Muscle layer of colon (tissue), 2 donors: ENCODE data around the gene MUC15.
"Not testable (repeated sequence)": the region's sequence is repeated elsewhere in the genome, so short reads cannot be mapped to it uniquely, and the experiment has no call there.

Source experiments
- H3K27ac ChIP-seq: one replicate; pipeline ENCODE4 v1.7.0; 2013; ENCODE audit warnings: low read depth, mild to moderate bottlenecking, low read length, moderate library complexity
- H3K27me3 ChIP-seq, 2 donors: one replicate each; pipeline ENCODE4 v1.7.0; 2013; ENCODE audit warnings: low read length in 2 of 2, mild to moderate bottlenecking in 2 of 2; ENCODE audit not compliant: insufficient read depth in 2 of 2, control insufficient read depth in 1 of 2
- H3K36me3 ChIP-seq: one replicate; pipeline ENCODE4 v1.7.0; 2013; ENCODE audit warnings: mild to moderate bottlenecking, low read length; ENCODE audit not compliant: insufficient read depth
- H3K4me1 ChIP-seq: one replicate; pipeline ENCODE4 v1.7.0; 2013; ENCODE audit warnings: mild to moderate bottlenecking, low read length; ENCODE audit not compliant: insufficient read depth
- H3K4me3 ChIP-seq, 2 donors: one replicate each; pipeline ENCODE4 v1.7.0; 2013; ENCODE audit warnings: low read length in 2 of 2, low read depth in 1 of 2, mild to moderate bottlenecking in 1 of 2, moderate library complexity in 1 of 2
- H3K9ac ChIP-seq: one replicate; pipeline ENCODE4 v1.7.0; 2013; ENCODE audit warnings: low read length
- H3K9me3 ChIP-seq: one replicate; pipeline ENCODE4 v1.7.0; 2013; ENCODE audit warnings: mild to moderate bottlenecking, low read length
- donor health status: abdominal sarcoma.
- donor health status: Adenocarcinoma of cecum.

Gene MUC15

DNA sequence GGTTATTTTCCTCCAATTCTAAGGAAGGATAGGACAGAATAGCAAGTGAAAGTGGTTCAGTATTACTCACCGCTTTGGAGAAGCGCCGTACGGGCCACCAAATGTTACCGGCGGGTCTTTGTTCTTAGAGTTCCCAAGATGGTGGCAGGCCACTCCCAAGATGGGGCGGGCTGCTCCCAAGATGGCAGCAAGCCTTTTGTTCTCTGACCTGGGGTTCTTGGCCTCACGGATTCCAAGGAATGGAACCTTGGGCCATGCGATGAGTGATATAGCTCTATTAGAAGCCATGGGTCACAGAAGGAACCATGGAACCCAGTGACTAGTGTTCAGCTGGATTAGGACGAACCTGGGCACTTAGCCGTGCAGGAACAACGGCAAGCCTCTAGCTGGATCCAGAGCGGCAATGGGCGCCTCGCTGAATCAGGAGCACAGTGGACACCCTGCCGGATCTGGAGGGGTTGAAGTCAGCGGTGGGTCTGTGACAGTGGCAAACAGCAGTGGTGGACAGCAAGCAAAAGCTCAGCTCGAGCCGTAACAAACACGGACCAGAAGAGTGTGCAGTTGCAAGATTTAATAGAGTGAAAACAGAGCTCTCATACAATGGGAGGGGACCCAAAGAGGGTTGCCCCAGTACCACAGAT is 25.1 kb upstream of the MUC15 start:
- not testable (repeated sequence) for H3K27ac ChIP-seq, H3K27me3 ChIP-seq, H3K4me3 ChIP-seq, H3K9me3 ChIP-seq, H3K36me3 ChIP-seq, H3K4me1 ChIP-seq, H3K9ac ChIP-seq

DNA sequence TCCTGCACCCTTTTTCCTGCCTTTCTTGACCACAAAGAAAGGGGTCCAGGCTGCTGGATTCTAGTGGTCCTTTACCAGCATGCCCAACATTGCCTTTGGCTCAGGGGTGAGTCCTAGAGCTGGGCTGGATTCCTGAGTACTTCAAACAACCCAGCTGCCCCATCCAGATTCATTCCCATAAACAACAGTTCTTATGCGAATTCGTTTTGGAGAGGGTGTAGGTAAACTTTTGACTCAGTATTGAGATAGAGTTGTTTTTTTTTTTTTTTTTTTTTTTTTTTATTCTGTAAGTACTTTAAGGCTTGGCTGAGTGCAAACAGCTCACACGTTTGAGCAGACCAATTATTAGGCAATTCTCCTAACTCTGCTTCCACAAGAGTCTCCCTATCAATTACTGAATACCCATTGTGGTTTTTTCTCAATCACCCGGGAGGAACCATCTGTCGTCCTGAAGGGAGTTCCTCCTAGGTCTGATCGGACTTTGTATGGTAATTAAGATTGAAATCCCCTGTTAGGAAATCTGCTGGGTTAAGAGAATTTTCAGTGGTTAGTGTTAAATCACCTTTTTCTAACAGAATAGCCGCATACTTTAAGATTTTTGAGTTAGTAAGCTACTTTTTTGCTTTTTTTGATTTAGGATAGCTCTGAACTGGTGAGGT is 23.3 kb upstream of the MUC15 start:
- not testable (repeated sequence) for H3K9ac ChIP-seq, H3K27ac ChIP-seq, H3K36me3 ChIP-seq, H3K27me3 ChIP-seq, H3K4me3 ChIP-seq, H3K9me3 ChIP-seq, H3K4me1 ChIP-seq

DNA sequence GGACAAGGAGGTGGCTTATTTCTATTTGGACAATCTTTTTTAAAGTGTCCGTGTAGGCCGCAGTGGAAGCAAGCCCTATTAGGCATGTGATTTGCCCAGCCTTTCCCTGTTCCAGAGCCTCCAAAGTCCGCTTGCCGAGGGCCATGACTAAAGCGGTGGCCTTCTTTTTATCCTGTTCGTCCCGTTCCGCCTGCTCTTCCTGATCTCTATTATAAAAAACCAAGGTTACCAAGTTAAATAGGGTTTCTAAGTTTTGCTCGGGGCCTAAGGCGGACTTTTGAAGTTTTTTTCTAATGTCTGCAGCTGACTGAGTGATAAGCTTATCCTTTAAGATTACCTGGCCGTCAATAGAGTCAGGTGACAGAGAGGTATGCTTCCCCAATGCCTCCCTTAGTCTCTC is 21.6 kb upstream of the MUC15 start:
- no peaks in the 10 kb centered on the region for H3K9me3 ChIP-seq

DNA sequence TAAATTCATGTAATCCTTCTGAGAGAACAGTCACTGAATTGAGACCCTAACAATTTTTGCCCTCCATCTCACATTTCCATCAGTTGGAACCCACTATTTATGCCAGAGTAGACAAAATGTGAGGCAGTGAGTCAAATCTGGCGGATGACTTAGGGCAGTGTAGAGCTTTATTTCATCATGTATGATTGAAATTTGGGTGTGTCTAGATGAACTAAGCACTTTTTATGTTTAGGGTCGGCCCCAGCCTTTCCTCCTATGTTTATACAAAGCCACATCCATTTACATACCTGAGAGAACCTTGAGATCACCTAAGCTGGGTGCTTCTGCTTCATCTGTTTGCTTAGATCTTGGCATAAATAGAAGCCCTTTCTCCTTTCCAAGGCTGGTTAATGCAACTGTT is 15.0 kb upstream of the MUC15 start:
- Histone ChIP-seq H3K9ac (no peak overlapping the region), H3K4me3 (no peak overlapping the region), H3K9me3 (no peaks in the 10 kb centered on the region), H3K4me1 (no peaks in the 10 kb centered on the region), H3K36me3 (no peaks in the 10 kb centered on the region), H3K27ac (no peak overlapping the region), H3K27me3 (no peaks in the 10 kb centered on the region)

More for the DNA sequence above, 21.6 kb upstream of the MUC15 start:
- no peak overlapping the region for H3K4me3 ChIP-seq
- H3K27ac ChIP-seq, result no peak overlapping the region
- H3K27me3 ChIP-seq, result no peaks in the 10 kb centered on the region
- H3K36me3 ChIP-seq, result no peaks in the 10 kb centered on the region
- H3K9ac ChIP-seq, result no peak overlapping the region
- H3K4me1 ChIP-seq, result no peaks in the 10 kb centered on the region

DNA sequence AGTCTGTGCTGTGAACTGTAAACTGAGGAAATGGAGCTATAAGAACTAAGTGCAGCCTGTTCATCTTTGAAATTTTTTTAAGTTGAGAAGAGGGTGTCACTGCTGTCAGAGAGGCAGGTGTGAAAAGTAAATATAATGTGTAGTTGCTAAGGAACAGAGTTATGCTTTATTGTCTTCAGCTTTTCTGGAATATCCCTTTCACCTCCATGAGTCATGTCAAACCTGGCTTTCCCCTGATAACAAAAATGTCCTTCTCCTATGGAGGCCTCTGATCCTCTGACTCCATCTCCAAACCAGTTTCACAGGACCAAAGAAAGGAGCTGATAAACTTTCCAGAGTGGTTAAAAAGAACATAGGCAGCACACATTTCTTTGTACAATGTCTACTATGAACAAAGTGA is 12.8 kb upstream of the MUC15 start:
- Histone ChIP-seq H3K27ac (no peak overlapping the region), H3K9ac (no peak overlapping the region), H3K4me1 (no peaks in the 10 kb centered on the region), H3K9me3 (no peaks in the 10 kb centered on the region), H3K4me3 (no peak overlapping the region), H3K27me3 (no peaks in the 10 kb centered on the region), H3K36me3 (no peaks in the 10 kb centered on the region)

DNA sequence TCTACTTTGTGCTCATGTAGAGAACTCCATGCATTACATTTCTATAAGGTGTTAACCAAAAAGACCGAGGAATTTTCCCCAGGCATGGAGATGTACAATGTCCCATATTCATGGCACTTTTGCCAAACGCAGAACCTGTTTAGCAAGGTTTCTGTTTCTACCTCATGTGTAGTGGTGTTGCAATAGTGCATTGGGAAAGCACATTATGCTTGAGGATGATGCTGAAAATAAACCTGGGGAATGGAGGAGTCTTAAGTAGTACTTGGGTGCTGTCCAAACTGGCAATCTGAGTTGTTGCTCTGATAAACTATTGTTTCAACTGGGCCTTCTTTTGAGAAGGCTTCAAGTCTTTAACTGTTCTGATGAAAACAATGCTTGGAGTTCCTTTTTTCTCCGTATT is 11.5 kb upstream of the MUC15 start:
- Histone ChIP-seq H3K4me1 (no peaks in the 10 kb centered on the region), H3K9me3 (no peaks in the 10 kb centered on the region), H3K27ac (no peak overlapping the region), H3K27me3 (no peaks in the 10 kb centered on the region), H3K4me3 (no peak overlapping the region), H3K9ac (no peak overlapping the region), H3K36me3 (no peaks in the 10 kb centered on the region)

DNA sequence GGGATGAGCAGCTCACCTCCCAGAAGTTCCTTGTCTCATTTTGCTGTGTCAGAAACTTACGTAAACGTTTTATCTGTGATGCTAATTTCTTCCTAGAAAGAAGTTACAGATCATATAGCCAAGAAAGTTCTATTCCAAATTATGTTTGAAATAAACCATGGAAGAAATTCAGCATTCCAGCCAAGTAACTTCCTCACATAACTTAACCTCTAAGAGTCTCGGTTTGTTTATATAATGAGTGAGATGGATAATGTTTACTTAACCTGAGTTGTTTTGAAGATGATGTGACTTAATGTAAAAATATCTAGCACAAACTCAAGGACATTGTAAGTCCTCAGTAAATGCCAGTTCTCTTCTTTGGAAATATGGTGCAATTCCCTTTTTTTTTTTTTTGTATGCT is 8.9 kb upstream of the MUC15 start:
- Histone ChIP-seq H3K27ac (no peak overlapping the region), H3K9me3 (no peaks in the 10 kb centered on the region), H3K4me1 (no peaks in the 10 kb centered on the region), H3K9ac (no peak overlapping the region), H3K36me3 (no peaks in the 10 kb centered on the region), H3K4me3 (no peak overlapping the region), H3K27me3 (no peaks in the 10 kb centered on the region)

DNA sequence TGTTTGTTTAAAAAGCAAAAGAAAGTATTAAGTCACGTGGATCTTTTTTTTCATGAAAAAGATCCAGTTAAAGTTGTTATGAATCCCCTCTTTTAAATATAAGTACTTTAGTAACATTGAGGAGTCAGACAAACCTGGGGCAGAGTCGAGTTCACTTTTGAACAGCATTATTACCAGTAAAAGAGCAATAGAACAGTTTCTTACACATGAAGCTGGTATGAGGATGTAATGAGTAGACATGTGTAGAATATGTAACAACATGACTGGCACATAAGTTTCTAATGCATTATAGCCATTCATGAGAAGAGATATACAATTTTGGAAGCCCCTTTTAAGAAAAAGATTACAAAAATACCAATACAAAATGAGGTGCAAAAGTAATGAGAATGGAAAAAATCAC is 7.6 kb upstream of the MUC15 start:
- no peaks in the 10 kb centered on the region for H3K4me1 ChIP-seq
- H3K9ac ChIP-seq, result no peak overlapping the region
- H3K36me3 ChIP-seq, result no peaks in the 10 kb centered on the region
- no peak overlapping the region for H3K4me3 ChIP-seq
- H3K27ac ChIP-seq, result no peak overlapping the region
- no peaks in the 10 kb centered on the region for H3K9me3 ChIP-seq
- no peaks in the 10 kb centered on the region for H3K27me3 ChIP-seq

DNA sequence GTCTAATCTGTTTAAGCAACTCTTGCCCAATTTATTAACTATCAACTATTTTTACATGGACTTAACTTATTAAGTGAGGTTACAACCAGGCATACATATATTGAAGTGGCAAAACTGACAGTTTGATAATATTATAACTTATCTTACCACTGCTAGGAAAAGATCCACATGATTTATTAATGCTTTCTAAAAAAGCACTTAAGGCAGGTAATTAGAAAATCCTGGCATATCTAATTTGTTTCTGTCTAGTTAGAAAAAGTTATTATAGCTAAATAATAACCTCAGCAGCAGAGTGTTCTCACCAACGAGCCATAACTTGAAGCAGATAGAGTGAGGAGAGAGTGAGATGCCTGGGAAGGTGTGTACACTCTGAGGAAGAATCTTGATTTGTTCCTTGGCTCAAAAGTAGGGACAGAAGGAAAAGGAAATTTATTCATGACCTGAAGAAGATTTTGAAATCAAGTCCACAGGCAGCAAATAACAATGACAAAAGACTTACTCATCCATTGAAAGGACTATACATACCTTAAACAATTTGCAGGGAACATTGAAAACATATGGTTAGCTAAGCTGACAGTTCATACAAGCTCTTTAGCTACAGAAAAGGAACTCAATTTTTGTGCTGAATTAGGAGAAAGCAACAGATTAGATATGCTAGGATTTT is 7.1 kb upstream of the MUC15 start:
- Histone ChIP-seq H3K4me1 (no peaks in the 10 kb centered on the region), H3K36me3 (no peaks in the 10 kb centered on the region), H3K27me3 (no peaks in the 10 kb centered on the region), H3K9me3 (no peaks in the 10 kb centered on the region), H3K27ac (no peak overlapping the region), H3K9ac (no peak overlapping the region), H3K4me3 (no peak overlapping the region)

DNA sequence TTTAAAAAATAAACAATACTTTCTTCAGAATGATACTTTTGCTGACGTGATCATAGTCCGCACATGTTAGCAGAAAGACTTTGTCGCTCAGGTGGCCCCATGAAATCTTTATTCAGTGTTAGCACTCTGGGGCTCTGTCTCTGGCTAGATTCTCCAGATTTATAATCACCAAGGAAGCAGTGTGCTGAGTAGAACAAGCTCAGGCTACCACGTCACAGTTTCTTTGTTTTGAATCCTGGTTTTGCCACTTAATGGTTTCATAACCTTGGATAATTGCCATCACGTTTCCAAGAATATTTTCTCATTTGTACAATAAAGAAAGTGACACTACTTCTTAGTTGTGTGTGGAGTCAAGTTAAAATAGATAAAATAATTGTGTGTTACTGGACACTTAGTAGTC is 3.9 kb upstream of the MUC15 start:
- Histone ChIP-seq H3K9me3 (no peaks in the 10 kb centered on the region), H3K36me3 (no peaks in the 10 kb centered on the region), H3K4me1 (no peaks in the 10 kb centered on the region), H3K9ac (no peak overlapping the region), H3K27me3 (no peaks in the 10 kb centered on the region), H3K27ac (no peak overlapping the region), H3K4me3 (no peak overlapping the region)

DNA sequence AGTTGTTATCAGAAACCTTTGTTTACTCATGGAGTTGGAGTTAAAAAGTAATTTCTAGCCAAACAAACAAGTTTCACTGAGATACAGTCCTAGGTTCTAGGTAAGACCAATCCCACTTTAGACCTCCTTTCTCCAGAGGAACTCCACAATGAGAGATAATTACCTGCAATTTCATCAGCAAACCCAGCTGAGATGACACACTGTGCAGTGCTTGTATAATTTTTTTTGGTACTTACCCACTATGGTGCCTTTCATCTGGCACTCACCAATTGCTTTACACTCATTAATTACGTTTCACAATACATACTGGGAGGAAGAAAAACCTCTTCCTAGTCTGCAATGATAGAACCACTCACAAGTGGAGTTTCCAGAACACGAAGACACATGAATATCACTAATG is 1.8 kb upstream of the MUC15 start:
- no peak overlapping the region for H3K9ac ChIP-seq
- no peaks in the 10 kb centered on the region for H3K4me1 ChIP-seq
- H3K4me3 ChIP-seq, result no peak overlapping the region
- no peaks in the 10 kb centered on the region for H3K36me3 ChIP-seq
- H3K9me3 ChIP-seq, result no peaks in the 10 kb centered on the region
- no peak overlapping the region for H3K27ac ChIP-seq
- H3K27me3 ChIP-seq, result no peaks in the 10 kb centered on the region
